ENCODE results near the gene NDUFAB1.
A peak's percentile ranks its signal among the peaks of the same experiment; 100 is the strongest.
"Not testable (repeated sequence)": the region's sequence is repeated elsewhere in the genome, so short reads cannot be mapped to it uniquely, and the experiment has no call there.

The NDUFAB1 gene

GRCh38 chr16:23562505-23562904 is 33.6 kb downstream of the NDUFAB1 start:
- Histone ChIP-seq H3K4me1 (ENCODE audit: control insufficient read depth, insufficient read depth, low read length) (peaks cover 15% of the 10 kb centered on the region), H3K4me3 (ENCODE audit: low read length) (no peak overlapping the region), H3K36me3 (ENCODE audit: control insufficient read depth, insufficient read depth, low read length) (peaks cover 49% of the 10 kb centered on the region), H3K27ac (ENCODE audit: low read depth, low read length) (no peak overlapping the region), H3K9ac (ENCODE audit: low read length) (no peak overlapping the region), H3K27me3 (ENCODE audit: control insufficient read depth, insufficient read depth, low read length) (no peaks in the 10 kb centered on the region)

GRCh38 chr16:23561586-23561985 is 34.5 kb downstream of the NDUFAB1 start:
- Histone ChIP-seq H3K4me3 (ENCODE audit: low read length) (no peak overlapping the region), H3K36me3 (ENCODE audit: control insufficient read depth, insufficient read depth, low read length) (peaks cover 47% of the 10 kb centered on the region), H3K4me1 (ENCODE audit: control insufficient read depth, insufficient read depth, low read length) (peaks cover 18% of the 10 kb centered on the region), H3K27me3 (ENCODE audit: control insufficient read depth, insufficient read depth, low read length) (no peaks in the 10 kb centered on the region), H3K9ac (ENCODE audit: low read length) (no peak overlapping the region), H3K27ac (ENCODE audit: low read depth, low read length) (no peak overlapping the region)

- H3K4me3 ChIP-seq (ENCODE audit: low read length): peak overlapping the region; percentile 90
- H3K4me1 ChIP-seq (ENCODE audit: control insufficient read depth, insufficient read depth, low read length): peaks cover 18% of the 10 kb centered on the region
- H3K27me3 ChIP-seq (ENCODE audit: control insufficient read depth, insufficient read depth, low read length): no peaks in the 10 kb centered on the region
- H3K36me3 ChIP-seq (ENCODE audit: control insufficient read depth, insufficient read depth, low read length): peaks cover 27% of the 10 kb centered on the region
- H3K9ac ChIP-seq (ENCODE audit: low read length): peak overlapping the region; percentile 59
- H3K27ac ChIP-seq (ENCODE audit: low read depth, low read length): peak overlapping the region; percentile 92
These were observed 38.1 kb downstream of the NDUFAB1 start for GRCh38 chr16:23557779-23558702.

- Histone ChIP-seq H3K27ac (ENCODE audit: low read depth, low read length) (peak within 1 kb of the TSS; percentile 92), H3K27me3 (ENCODE audit: control insufficient read depth, insufficient read depth, low read length) (no peaks in the 10 kb centered on the region), H3K4me3 (ENCODE audit: low read length) (peak within 1 kb of the TSS; percentile 90), H3K9ac (ENCODE audit: low read length) (peak within 1 kb of the TSS; percentile 60), H3K36me3 (ENCODE audit: control insufficient read depth, insufficient read depth, low read length) (peaks cover 19% of the 10 kb centered on the region), H3K4me1 (ENCODE audit: control insufficient read depth, insufficient read depth, low read length) (peaks cover 18% of the 10 kb centered on the region)
These were observed 39.0 kb downstream of the NDUFAB1 start, which contains the start of the genes EARS2 and UBFD1 for GRCh38 chr16:23556881-23557778. Gene EARS2, minus strand, starts transcription at chr16:23557350. Its CDS starts 7 bp downstream, at chr16:23557343. Gene UBFD1, plus strand, starts transcription at chr16:23557727. Its CDS starts 16 bp downstream, at chr16:23557743.

- H3K4me1 ChIP-seq (ENCODE audit: control insufficient read depth, insufficient read depth, low read length): peaks cover 18% of the 10 kb centered on the region
- no peak overlapping the region for H3K4me3 ChIP-seq (ENCODE audit: low read length)
- no peak overlapping the region for H3K9ac ChIP-seq (ENCODE audit: low read length)
- H3K27me3 ChIP-seq (ENCODE audit: control insufficient read depth, insufficient read depth, low read length): no peaks in the 10 kb centered on the region
- H3K27ac ChIP-seq (ENCODE audit: low read depth, low read length): no peak overlapping the region
- H3K36me3 ChIP-seq (ENCODE audit: control insufficient read depth, insufficient read depth, low read length): peaks cover 14% of the 10 kb centered on the region
These were observed 41.6 kb downstream of the NDUFAB1 start for GRCh38 chr16:23554536-23554935.

GRCh38 chr16:23552161-23552560 is 44.0 kb downstream of the NDUFAB1 start:
- no peaks in the 10 kb centered on the region for H3K27me3 ChIP-seq (ENCODE audit: control insufficient read depth, insufficient read depth, low read length)
- no peak overlapping the region for H3K9ac ChIP-seq (ENCODE audit: low read length)
- H3K27ac ChIP-seq (ENCODE audit: low read depth, low read length): no peak overlapping the region
- H3K36me3 ChIP-seq (ENCODE audit: control insufficient read depth, insufficient read depth, low read length): peaks cover 12% of the 10 kb centered on the region
- H3K4me1 ChIP-seq (ENCODE audit: control insufficient read depth, insufficient read depth, low read length): peaks cover 3% of the 10 kb centered on the region
- no peak overlapping the region for H3K4me3 ChIP-seq (ENCODE audit: low read length)

GRCh38 chr16:23549938-23550337 is 46.2 kb downstream of the NDUFAB1 start:
- Histone ChIP-seq H3K36me3 (ENCODE audit: control insufficient read depth, insufficient read depth, low read length) (peaks cover 20% of the 10 kb centered on the region), H3K27me3 (ENCODE audit: control insufficient read depth, insufficient read depth, low read length) (no peaks in the 10 kb centered on the region), H3K4me3 (ENCODE audit: low read length) (no peak overlapping the region), H3K4me1 (ENCODE audit: control insufficient read depth, insufficient read depth, low read length) (no peaks in the 10 kb centered on the region), H3K27ac (ENCODE audit: low read depth, low read length) (no peak overlapping the region), H3K9ac (ENCODE audit: low read length) (no peak overlapping the region)

GRCh38 chr16:23544436-23544835 is 51.7 kb downstream of the NDUFAB1 start:
- no peak overlapping the region for H3K27ac ChIP-seq (ENCODE audit: low read depth, low read length)
- no peaks in the 10 kb centered on the region for H3K27me3 ChIP-seq (ENCODE audit: control insufficient read depth, insufficient read depth, low read length)
- H3K9ac ChIP-seq (ENCODE audit: low read length): no peak overlapping the region
- peaks cover 17% of the 10 kb centered on the region for H3K36me3 ChIP-seq (ENCODE audit: control insufficient read depth, insufficient read depth, low read length)
- no peak overlapping the region for H3K4me3 ChIP-seq (ENCODE audit: low read length)
- H3K4me1 ChIP-seq (ENCODE audit: control insufficient read depth, insufficient read depth, low read length): no peaks in the 10 kb centered on the region

GRCh38 chr16:23540817-23541178 is 55.3 kb downstream of the NDUFAB1 start:
- not testable (repeated sequence) for H3K27ac ChIP-seq (ENCODE audit: low read depth, low read length); H3K4me3 ChIP-seq (ENCODE audit: low read length); H3K27me3 ChIP-seq (ENCODE audit: control insufficient read depth, insufficient read depth, low read length); H3K9ac ChIP-seq (ENCODE audit: low read length); H3K4me1 ChIP-seq (ENCODE audit: control insufficient read depth, insufficient read depth, low read length)
- H3K36me3 ChIP-seq (ENCODE audit: control insufficient read depth, insufficient read depth, low read length): peaks cover 10% of the 10 kb centered on the region

- no peak overlapping the region for H3K4me3 ChIP-seq (ENCODE audit: low read length)
- no peak overlapping the region for H3K27ac ChIP-seq (ENCODE audit: low read depth, low read length)
- H3K4me1 ChIP-seq (ENCODE audit: control insufficient read depth, insufficient read depth, low read length): no peaks in the 10 kb centered on the region
- no peak overlapping the region for H3K9ac ChIP-seq (ENCODE audit: low read length)
- no peaks in the 10 kb centered on the region for H3K27me3 ChIP-seq (ENCODE audit: control insufficient read depth, insufficient read depth, low read length)
- peaks cover 9% of the 10 kb centered on the region for H3K36me3 ChIP-seq (ENCODE audit: control insufficient read depth, insufficient read depth, low read length)
These were observed 55.9 kb downstream of the NDUFAB1 start for GRCh38 chr16:23539984-23540816.

GRCh38 chr16:23538919-23539278 is 57.2 kb downstream of the NDUFAB1 start:
- Histone ChIP-seq H3K4me1 (ENCODE audit: control insufficient read depth, insufficient read depth, low read length) (no peaks in the 10 kb centered on the region), H3K9ac (ENCODE audit: low read length) (no peak overlapping the region), H3K36me3 (ENCODE audit: control insufficient read depth, insufficient read depth, low read length) (peaks cover 11% of the 10 kb centered on the region), H3K27me3 (ENCODE audit: control insufficient read depth, insufficient read depth, low read length) (no peaks in the 10 kb centered on the region), H3K4me3 (ENCODE audit: low read length) (no peak overlapping the region), H3K27ac (ENCODE audit: low read depth, low read length) (no peak overlapping the region)

- H3K27me3 ChIP-seq (ENCODE audit: control insufficient read depth, insufficient read depth, low read length): no peaks in the 10 kb centered on the region
- no peak overlapping the region for H3K27ac ChIP-seq (ENCODE audit: low read depth, low read length)
- peaks cover 15% of the 10 kb centered on the region for H3K36me3 ChIP-seq (ENCODE audit: control insufficient read depth, insufficient read depth, low read length)
- H3K4me3 ChIP-seq (ENCODE audit: low read length): no peak overlapping the region
- no peaks in the 10 kb centered on the region for H3K4me1 ChIP-seq (ENCODE audit: control insufficient read depth, insufficient read depth, low read length)
- H3K9ac ChIP-seq (ENCODE audit: low read length): no peak overlapping the region
These were observed 58.7 kb downstream of the NDUFAB1 start for GRCh38 chr16:23537390-23537789.
